ENCODE measurements around the gene ERO1B. TPM values are rescaled to one million over a fixed set of nuclear protein-coding genes. Genes with fewer than 3 reads are reported as not detected.

The ERO1B gene
- total RNA-seq, 1 experiment from 2014 or later: 6.4 TPM

DNA sequence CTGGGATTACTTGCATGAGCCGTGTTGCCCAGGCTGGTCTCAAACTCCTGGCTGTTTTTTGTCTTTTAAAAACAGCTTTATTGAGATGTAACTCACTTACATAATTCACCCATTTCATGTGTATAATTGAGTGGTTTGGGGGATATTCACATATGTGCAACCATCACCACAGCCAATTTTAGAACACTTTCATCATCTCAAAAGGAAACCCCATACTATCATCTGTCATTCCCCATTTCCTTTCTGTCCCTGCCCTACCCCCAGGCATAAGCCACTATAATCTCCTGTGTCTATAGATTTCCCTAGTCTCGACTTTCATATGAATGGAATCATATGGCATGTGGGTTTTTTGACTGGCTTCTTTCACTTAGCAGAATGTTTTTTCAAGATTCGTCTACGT, 96.1 kb downstream of the ERO1B start:
- no TSS peak for BruUV-seq (replicated peaks)
- CTCF ChIA-PET: no interaction called here
- H3K4me3 Mint-ChIP-seq (ENCODE audit: low read depth, unreplicated experiment): no peak overlapping the region
- DNase-seq: no peak
- intact Hi-C loops (cut with micrococcal nuclease; ENCODE audit: unreplicated experiment): no loop called here
- no peaks in the 10 kb centered on the region for H3K27me3 Mint-ChIP-seq (ENCODE audit: unreplicated experiment)
- TF ChIP-seq, protein P1, sequence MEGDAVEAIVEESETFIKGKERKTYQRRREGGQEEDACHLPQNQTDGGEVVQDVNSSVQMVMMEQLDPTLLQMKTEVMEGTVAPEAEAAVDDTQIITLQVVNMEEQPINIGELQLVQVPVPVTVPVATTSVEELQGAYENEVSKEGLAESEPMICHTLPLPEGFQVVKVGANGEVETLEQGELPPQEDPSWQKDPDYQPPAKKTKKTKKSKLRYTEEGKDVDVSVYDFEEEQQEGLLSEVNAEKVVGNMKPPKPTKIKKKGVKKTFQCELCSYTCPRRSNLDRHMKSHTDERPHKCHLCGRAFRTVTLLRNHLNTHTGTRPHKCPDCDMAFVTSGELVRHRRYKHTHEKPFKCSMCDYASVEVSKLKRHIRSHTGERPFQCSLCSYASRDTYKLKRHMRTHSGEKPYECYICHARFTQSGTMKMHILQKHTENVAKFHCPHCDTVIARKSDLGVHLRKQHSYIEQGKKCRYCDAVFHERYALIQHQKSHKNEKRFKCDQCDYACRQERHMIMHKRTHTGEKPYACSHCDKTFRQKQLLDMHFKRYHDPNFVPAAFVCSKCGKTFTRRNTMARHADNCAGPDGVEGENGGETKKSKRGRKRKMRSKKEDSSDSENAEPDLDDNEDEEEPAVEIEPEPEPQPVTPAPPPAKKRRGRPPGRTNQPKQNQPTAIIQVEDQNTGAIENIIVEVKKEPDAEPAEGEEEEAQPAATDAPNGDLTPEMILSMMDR (IDR thresholded peaks at IDR 0.05; ENCODE audit: unreplicated experiment): no peak
- no peaks in the 10 kb centered on the region for H3K36me3 Mint-ChIP-seq (ENCODE audit: insufficient read depth, unreplicated experiment)
- H3K27ac Mint-ChIP-seq (ENCODE audit: unreplicated experiment): no peak overlapping the region
- no peaks in the 10 kb centered on the region for H3K4me1 Mint-ChIP-seq (ENCODE audit: low read depth, unreplicated experiment)
- H3K9me3 Mint-ChIP-seq (ENCODE audit: low read depth, unreplicated experiment): no peaks in the 10 kb centered on the region

DNA sequence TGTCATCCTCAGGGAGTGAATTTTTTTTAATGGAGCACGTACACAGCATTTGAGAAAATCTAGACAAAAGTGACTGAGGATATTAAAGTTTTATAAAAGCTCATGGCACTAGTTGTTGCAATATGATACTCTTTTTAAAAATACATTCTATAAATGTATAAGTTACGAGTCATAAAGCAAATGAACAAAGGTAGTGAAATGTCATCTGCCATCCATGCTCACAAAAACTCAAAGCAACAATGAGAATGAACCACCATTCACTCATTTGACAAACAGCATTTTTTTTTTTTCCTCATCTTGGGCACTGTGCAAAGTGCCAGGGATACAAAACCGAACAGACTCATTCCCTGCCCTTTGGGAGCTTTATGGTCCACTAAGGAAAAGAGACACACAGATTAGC, 100.7 kb downstream of the ERO1B start:
- Mint-ChIP-seq H3K36me3 (ENCODE audit: insufficient read depth, unreplicated experiment) (no peaks in the 10 kb centered on the region), H3K27ac (ENCODE audit: unreplicated experiment) (no peak overlapping the region), H3K4me3 (ENCODE audit: low read depth, unreplicated experiment) (no peak overlapping the region), H3K9me3 (ENCODE audit: low read depth, unreplicated experiment) (no peaks in the 10 kb centered on the region), H3K4me1 (ENCODE audit: low read depth, unreplicated experiment) (peaks cover 12% of the 10 kb centered on the region), H3K27me3 (ENCODE audit: unreplicated experiment) (no peaks in the 10 kb centered on the region)
- intact Hi-C loops (cut with micrococcal nuclease; ENCODE audit: unreplicated experiment): no loop called here
- BruUV-seq (replicated peaks): no TSS peak
- no peak for DNase-seq
- CTCF ChIA-PET: interaction anchor here (0.7 kb wide), 1 partner anchor 82 kb away, joined by 3 read pairs; no protein-coding TSS in a partner anchor
- TF ChIP-seq, protein P1 (IDR thresholded peaks at IDR 0.05; ENCODE audit: unreplicated experiment): no peak

DNA sequence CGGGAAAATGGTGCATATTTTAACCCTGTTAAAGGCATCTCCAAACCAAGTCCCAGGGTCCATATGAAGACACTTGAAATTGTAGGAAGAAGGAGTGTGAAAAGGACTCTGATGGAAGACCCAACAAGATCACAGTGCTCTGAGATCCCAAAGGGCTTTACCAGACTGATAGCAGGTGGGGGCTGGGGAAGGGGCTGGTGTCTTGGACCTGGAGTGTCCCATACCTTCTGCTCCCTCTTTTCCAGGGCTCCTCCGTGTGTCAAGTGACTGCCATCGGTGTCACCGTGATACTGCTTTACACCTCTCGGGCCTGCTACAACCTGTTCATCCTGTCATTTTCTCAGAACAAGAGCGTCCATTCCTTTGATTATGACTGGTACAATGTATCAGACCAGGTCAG, 102.1 kb downstream of the ERO1B start:
- CTCF ChIA-PET: no interaction called here
- peaks cover 19% of the 10 kb centered on the region for H3K4me1 Mint-ChIP-seq (ENCODE audit: low read depth, unreplicated experiment)
- no TSS peak for BruUV-seq (replicated peaks)
- no peak overlapping the region for H3K4me3 Mint-ChIP-seq (ENCODE audit: low read depth, unreplicated experiment)
- no peaks in the 10 kb centered on the region for H3K36me3 Mint-ChIP-seq (ENCODE audit: insufficient read depth, unreplicated experiment)
- TF ChIP-seq, protein P1 (IDR thresholded peaks at IDR 0.05; ENCODE audit: unreplicated experiment): no peak
- no peaks in the 10 kb centered on the region for H3K27me3 Mint-ChIP-seq (ENCODE audit: unreplicated experiment)
- no peaks in the 10 kb centered on the region for H3K9me3 Mint-ChIP-seq (ENCODE audit: low read depth, unreplicated experiment)
- H3K27ac Mint-ChIP-seq (ENCODE audit: unreplicated experiment): no peak overlapping the region
- no peak for DNase-seq
- intact Hi-C loops (cut with micrococcal nuclease; ENCODE audit: unreplicated experiment): no loop called here

DNA sequence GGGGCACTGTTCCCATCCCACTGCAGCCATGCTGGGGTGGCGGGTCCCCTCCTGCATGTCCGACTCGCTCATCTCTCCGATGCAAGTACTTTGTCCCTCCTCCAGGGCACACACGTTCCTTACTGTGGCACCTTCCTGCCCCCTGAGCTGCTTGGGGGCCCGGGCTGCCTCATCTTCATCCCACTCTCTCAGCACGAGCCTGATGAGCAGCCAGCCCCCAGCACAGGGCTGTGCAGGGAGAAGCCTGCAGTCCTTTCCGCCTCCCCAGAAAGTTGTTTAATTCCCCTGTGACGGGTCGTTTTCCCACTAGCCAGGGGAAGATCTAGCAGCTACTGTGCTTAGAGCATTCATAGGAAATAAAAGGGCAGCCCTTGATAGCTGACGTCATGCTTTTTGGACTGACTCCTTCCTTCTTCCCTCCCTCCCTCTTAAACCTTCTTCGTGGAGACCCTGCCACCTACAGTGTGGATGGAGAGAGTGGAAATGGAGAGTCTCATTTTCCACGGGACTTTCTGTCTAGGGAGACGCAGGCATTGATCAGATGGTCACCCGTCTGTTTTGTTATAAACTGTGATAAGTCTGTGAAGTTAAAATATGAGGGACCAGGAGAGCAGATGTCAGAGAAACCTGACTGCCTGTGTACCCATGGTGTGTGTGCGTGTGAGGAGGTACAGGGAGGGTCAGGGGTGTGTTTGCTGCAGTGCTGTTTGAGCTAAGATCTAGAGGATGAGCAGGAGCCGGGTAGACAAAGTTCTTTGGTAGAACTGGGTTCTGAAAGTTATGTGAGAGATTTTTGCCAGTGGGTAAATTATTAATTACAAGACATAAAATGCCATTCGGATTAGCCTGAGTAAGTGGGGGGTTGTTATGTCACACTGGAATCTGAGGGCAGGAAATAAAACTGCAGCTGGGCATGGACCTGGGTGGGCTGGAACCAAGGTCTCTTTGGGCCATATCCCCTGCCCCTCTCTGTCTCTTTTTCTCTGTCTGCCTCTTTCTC, 105.1 kb downstream of the ERO1B start:
- BruUV-seq (replicated peaks): no TSS peak
- H3K9me3 Mint-ChIP-seq (ENCODE audit: low read depth, unreplicated experiment): no peaks in the 10 kb centered on the region
- no peaks in the 10 kb centered on the region for H3K36me3 Mint-ChIP-seq (ENCODE audit: insufficient read depth, unreplicated experiment)
- peak overlapping the region; percentile 55 for H3K27ac Mint-ChIP-seq (ENCODE audit: unreplicated experiment)
- peak; percentile 15 for DNase-seq
- H3K4me3 Mint-ChIP-seq (ENCODE audit: low read depth, unreplicated experiment): peak overlapping the region; percentile 48
- TF ChIP-seq, protein P1 (IDR thresholded peaks at IDR 0.05; ENCODE audit: unreplicated experiment): no peak
- peaks cover 27% of the 10 kb centered on the region for H3K4me1 Mint-ChIP-seq (ENCODE audit: low read depth, unreplicated experiment)
- intact Hi-C loops (cut with micrococcal nuclease; ENCODE audit: unreplicated experiment): no loop called here
- no peaks in the 10 kb centered on the region for H3K27me3 Mint-ChIP-seq (ENCODE audit: unreplicated experiment)
- CTCF ChIA-PET: interaction anchor here (0.6 kb wide), 1 partner anchor 193 kb away, joined by 5 read pairs; no protein-coding TSS in a partner anchor
